WTC11 (cell line): ENCODE results near the gene CTNND2.

ENCODE experiments used
- CTCF ChIP-seq: fragments of 200-600 bp; IDR thresholded peaks from 2 replicates; pipeline ENCODE4 v1.8.0; 2022; ENCODE audit warnings: antibody characterized with exemption
- JAZF1 ChIP-seq: fragments of 250-450 bp; sonication (Bioruptor Pico); IDR thresholded peaks from 2 replicates; pipeline ENCODE4 v1.9.0; 2021; ENCODE audit warnings: moderate library complexity, mild to moderate bottlenecking, inconsistent platforms
- KAT7 ChIP-seq: sonication (generic); formaldehyde crosslinking; IDR thresholded peaks from 2 replicates; pipeline ENCODE4 v1.8.1; 2023; ENCODE audit warnings: missing genetic modification reagents, mild to moderate bottlenecking, borderline replicate concordance
- NR2C2 ChIP-seq: sonication (generic); formaldehyde crosslinking; IDR thresholded peaks from 2 replicates; pipeline ENCODE4 v1.8.0; 2022; ENCODE audit warnings: mild to moderate bottlenecking, missing genetic modification reagents
- ZNF263 ChIP-seq: sonication (generic); formaldehyde crosslinking; IDR thresholded peaks from 2 replicates; pipeline ENCODE4 v1.8.1; 2022; ENCODE audit warnings: low read depth, mild to moderate bottlenecking, moderate library complexity, missing genetic modification reagents
- TF ChIP-seq, protein P1 (sequence below): sonication (generic); formaldehyde crosslinking; IDR thresholded peaks from 2 replicates; pipeline ENCODE4 v1.8.0; 2022; ENCODE audit warnings: missing genetic modification reagents
- TF ChIP-seq, protein P2 (sequence below): sonication (generic); formaldehyde crosslinking; IDR thresholded peaks from 2 replicates; pipeline ENCODE4 v1.8.0; 2022; ENCODE audit warnings: mild to moderate bottlenecking, missing genetic modification reagents

GRCh38 chr5:11273180-11273903 is 630.9 kb downstream of the CTNND2 start:
- TF ChIP-seq CTCF (no peak), NR2C2 (no peak), JAZF1 (CRISPR knock-in tag) (no peak), KAT7 (CRISPR knock-in tag) (no peak), ZNF263 (CRISPR knock-in tag) (no peak)
- TF ChIP-seq, protein P1, sequence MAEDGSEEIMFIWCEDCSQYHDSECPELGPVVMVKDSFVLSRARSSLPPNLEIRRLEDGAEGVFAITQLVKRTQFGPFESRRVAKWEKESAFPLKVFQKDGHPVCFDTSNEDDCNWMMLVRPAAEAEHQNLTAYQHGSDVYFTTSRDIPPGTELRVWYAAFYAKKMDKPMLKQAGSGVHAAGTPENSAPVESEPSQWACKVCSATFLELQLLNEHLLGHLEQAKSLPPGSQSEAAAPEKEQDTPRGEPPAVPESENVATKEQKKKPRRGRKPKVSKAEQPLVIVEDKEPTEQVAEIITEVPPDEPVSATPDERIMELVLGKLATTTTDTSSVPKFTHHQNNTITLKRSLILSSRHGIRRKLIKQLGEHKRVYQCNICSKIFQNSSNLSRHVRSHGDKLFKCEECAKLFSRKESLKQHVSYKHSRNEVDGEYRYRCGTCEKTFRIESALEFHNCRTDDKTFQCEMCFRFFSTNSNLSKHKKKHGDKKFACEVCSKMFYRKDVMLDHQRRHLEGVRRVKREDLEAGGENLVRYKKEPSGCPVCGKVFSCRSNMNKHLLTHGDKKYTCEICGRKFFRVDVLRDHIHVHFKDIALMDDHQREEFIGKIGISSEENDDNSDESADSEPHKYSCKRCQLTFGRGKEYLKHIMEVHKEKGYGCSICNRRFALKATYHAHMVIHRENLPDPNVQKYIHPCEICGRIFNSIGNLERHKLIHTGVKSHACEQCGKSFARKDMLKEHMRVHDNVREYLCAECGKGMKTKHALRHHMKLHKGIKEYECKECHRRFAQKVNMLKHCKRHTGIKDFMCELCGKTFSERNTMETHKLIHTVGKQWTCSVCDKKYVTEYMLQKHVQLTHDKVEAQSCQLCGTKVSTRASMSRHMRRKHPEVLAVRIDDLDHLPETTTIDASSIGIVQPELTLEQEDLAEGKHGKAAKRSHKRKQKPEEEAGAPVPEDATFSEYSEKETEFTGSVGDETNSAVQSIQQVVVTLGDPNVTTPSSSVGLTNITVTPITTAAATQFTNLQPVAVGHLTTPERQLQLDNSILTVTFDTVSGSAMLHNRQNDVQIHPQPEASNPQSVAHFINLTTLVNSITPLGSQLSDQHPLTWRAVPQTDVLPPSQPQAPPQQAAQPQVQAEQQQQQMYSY (CRISPR knock-in tag), result no peak
- TF ChIP-seq, protein P2, sequence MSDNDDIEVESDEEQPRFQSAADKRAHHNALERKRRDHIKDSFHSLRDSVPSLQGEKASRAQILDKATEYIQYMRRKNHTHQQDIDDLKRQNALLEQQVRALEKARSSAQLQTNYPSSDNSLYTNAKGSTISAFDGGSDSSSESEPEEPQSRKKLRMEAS (CRISPR knock-in tag), result no peak
